Upper lobe of left lung (tissue), 4 donors: ENCODE data around the gene CPSF2.

Source experiments
- CTCF ChIP-seq, 6 experiments: fragments of 450-650 bp in 4 of 6; fragments of 200-600 bp in 2 of 6; sonication (generic) in 2 of 6; IDR thresholded peaks; one replicate each; pipeline ENCODE4 v1.5.1; 2016 to 2019; ENCODE audit warnings: antibody characterized with exemption in 6 of 6
- EP300 ChIP-seq, 4 donors: sonication (generic); formaldehyde crosslinking; IDR thresholded peaks; one replicate each; pipeline ENCODE4 v1.5.1; 2017; ENCODE audit warnings: antibody characterized with exemption in 4 of 4, control low read depth in 2 of 4
- POLR2A ChIP-seq, 4 donors: fragments of 450-650 bp; IDR thresholded peaks; one replicate each; pipeline ENCODE4 v1.5.1; 2016 to 2017; ENCODE audit warnings: antibody characterized with exemption in 4 of 4, mild to moderate bottlenecking in 2 of 4

DNA sequence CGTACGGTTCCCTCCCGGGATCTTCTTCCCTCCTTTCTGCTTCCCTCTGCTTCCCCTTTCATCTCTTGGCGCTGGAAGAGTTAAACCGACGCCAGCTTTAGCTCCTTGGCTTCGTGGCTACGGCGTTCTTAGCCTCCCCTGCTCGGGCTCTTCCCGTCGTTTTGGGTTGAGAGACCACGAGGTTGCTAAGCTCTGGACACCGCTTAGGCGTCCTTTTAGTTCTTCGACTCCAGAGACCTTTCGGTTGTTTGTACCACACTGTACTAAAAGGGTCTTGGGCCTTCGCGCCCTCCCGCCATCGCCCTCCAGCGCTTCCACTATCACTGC lies 545 bp downstream of the CPSF2 start:
- TF ChIP-seq CTCF (IDR thresholded peaks at IDR 0.05), result no peak
- no peak for TF ChIP-seq POLR2A (IDR thresholded peaks at IDR 0.05)
- no peak for TF ChIP-seq EP300 (IDR thresholded peaks at IDR 0.05)
